Measurements from ENCODE around the gene DOLK. TPM values are rescaled to one million over a fixed set of nuclear protein-coding genes. Genes with fewer than 3 reads are reported as not detected.

Gene DOLK
- total RNA-seq, 1 experiment from 2014 or later = 16.2 TPM

DNA sequence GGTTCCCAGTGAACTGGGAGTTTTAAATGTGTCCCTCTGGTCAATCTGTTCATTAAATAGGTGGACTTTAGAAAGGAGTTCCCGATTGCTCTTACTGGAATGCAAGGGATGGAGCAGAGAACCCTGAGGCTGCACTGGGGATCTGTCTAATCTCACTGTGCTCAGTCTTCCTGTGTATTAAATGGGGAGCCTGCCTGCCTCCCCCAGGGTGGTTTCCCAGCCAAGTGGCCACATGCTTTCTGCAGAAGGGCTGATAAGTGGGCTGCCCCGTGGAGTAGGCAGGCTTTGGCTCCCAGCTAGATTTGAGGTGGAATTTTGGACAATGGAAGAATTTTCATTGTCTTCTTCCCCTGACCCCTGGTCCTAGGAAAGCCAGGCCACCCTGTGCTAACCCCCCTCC lies 40.7 kb downstream of the DOLK start:
- DNase-seq (ENCODE audit: low read depth) = no peak

DNA sequence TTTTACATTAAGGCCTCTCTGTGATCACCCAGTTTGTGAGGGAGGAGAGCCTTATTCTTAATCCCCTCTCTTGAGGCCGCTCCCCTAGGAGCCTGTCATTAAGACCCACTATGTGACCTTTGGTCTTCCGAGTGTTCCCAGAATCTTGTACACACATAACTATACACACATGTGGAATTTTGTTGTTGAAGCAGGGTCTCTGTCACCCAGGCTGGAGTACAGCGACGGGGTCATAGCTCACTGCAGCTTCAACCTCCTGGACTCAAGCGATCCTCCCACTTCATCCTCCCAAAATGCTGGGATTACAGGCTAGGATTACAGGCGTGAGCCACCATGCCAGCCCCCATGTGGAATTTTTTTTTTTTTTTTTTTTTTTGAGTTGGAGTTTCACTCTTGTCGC lies 41.4 kb downstream of the DOLK start:
- DNase-seq (ENCODE audit: low read depth) = no peak

DNA sequence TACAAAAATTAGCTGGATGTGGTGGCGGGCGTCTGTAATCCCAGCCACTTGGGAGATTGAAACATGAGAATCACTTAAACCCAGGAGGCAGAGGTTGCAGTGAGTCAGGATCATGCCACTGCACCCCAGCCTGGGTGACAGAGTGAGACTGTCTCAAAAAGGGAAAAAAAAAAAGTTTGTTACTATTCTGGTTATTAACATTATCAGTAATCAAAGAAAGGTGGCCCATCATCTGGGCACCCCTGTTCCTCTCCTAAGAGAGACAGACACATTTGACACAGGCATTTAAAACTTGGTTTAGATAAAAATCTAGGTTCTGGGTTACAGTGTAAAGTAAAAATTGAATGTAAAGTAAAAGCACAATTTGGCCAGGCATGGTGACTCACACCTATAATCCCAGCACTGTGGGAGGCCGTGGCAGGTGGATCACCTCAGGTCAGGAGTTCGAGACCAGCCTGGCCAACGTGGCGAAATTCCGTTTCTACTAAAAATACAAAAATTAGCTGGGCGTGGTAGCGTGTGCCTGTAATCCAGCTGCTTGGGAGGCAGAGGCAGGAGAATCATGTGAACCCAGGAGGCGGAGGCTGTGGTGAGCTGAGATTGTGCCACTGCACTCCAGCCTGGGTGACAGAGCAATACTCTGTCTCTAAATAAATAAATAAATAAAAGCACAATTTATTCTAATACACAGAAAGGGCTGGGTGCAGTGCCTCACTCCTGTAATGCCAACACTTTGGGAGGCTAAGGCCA lies 43.4 kb downstream of the DOLK start:
- no peak for DNase-seq (ENCODE audit: low read depth)

DNA sequence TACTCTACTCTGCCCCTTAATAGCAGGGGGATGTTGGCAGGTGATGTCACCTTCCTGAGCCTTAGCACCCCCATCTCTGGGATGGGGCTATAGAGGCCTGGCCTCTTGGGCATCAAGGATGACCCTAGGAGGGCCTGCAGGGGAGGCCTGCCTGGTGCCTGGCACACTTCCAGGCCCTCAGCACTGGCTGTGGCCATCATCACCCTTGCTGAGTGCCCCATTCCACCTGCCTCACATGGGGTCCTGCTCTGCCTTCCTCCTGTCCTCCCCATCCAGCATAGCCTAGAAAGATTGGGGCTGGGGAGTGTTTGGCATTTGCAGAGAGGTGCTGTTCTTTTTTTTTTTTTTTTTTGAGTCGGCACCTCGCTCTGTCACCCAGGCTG lies 44.3 kb downstream of the DOLK start:
- no peak for DNase-seq (ENCODE audit: low read depth)

DNA sequence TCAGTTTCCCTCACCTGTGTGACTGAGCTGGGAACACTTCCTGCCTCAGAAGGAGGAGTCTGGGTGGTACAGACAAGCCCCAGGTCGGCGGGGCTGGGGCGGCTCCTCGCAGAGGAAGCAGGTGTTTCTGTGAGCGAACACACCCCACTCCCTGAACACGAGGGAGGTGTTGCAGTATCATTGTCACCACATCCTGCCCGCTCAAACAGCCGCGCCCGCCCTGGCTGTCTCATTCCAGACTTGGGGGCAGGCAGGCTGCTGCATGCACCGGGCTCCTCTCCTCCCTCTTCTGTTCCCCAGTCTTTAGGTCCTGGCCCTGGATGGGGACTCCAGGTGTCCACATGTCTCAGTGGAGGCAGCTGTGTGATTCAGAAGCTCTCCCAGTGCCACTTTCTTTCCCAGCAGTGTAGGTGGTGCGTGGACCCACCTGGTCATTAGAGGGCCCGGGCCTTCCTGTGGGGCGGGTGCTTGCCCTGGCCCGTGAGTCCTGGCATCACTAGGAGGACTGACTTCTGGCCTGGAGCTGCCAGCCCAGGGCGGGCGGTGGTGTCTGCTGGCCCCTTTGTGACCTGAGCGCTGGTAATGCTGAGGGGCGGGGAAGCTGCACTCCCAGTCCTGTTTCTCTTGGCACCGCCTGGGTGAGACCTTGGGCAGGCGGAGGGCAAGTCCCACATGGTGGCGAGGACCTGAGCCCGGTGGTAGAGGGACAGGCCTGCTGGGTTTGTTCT lies 44.9 kb downstream of the DOLK start:
- no peak for DNase-seq (ENCODE audit: low read depth)

DNA sequence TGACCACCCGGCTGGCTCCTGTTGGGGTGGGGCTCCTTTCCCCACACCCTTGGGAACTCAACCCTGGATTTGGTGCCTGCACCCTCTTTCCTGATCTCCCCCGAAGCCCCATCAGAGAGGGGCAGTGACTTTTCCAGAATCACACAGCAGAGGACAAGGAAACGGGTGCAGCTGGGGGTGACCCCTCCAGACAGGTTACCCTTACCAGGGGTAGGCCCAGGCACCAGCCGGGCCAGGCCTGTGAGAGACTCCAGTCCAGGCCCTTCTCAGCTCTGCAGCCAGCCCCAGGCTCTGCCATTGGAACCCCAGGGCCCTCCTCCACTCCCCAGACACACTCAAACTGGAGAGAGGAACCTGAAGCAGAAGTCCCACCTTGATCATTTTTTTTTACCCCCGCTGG lies 45.6 kb downstream of the DOLK start:
- DNase-seq (ENCODE audit: low read depth) = no peak

DNA sequence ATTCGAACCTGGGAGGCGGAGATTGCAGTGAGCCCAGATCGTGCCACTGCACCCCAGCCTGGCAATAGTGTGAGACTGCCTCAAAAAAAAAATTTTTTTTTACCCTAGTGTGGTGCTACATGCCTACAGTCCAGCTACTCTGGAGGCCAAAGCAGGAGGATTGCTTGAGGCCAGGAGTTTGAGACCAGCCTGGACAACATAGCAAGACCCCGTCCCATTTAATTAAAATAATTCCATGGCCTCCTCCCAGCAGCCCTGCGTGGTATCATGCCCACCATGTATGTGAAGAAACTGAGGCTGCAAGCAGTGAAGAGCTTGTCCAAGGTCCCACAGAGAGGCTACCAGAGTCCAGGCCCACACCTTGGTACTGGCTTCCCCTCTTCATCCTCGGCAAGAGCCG lies 46.0 kb downstream of the DOLK start:
- no peak for DNase-seq (ENCODE audit: low read depth)

DNA sequence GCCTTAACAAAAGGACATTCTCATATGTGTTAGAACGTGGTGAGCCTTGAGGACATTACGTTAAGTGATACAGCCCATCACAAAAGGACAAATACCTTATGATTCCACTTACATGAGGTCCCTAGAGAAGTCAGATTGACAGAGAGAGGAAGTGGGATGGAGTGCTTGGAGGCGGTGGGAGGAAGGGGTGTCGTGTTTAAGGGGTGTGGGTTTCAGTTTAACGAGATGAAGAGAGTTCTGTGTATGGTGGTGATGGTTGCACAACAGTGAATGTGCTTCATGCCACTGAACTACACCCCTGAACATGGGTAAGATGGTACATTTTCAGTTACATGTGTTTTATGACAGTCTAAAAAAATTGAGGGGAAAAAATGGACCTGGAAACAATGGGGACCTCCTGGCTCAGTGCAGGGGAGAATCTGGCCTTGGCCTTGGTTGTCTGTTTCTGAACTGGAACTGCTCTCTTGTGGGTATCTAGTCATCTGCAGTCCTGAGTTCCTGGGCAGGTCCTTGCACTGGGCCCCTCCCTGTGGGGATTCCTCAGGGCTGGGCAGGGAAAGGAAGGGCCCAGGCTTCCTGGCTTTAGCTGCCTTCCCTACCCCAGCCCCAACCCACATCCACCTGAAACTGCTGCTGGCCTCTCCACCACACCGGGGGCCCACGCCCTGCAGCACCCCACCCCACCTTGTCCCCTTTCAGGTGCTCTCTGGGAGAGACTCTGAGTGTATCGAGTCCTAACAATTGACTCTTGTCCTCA lies 47.7 kb downstream of the DOLK start:
- no peak for DNase-seq (ENCODE audit: low read depth)

DNA sequence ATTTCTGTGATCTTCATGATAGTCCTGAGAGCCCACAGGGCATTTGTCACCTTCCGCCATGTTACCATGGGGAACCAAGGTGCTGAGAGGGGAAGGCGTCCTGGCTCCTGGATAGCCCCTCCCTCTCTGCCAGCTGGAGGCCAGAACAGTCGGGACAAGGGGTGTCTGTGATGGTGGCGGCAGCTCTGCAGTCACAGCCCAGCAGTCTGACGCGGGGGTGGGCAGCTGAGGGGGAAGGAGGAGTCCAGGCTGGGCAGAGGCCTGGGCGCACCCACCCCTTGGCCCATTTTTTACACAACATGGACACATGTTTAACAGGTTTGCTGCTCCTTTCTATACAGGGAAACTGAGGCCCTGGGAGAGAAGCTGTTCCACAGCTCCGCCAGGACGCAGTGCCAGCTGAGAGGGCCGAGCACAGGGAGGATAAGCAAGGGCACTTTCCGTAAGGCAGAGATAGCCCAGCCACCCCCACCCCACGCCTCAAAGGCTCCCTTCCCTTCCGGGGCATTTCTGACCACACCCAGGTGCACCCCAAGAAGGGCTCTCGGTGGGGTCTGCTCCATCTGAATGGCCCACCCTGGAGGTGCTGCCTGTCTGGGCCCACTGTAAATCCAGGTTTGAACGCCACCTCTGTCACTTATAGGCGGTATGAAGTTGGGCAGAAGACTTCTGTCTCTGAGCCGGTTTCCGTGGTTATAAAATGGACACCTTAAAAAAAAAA lies 48.4 kb downstream of the DOLK start:
- no peak for DNase-seq (ENCODE audit: low read depth)

DNA sequence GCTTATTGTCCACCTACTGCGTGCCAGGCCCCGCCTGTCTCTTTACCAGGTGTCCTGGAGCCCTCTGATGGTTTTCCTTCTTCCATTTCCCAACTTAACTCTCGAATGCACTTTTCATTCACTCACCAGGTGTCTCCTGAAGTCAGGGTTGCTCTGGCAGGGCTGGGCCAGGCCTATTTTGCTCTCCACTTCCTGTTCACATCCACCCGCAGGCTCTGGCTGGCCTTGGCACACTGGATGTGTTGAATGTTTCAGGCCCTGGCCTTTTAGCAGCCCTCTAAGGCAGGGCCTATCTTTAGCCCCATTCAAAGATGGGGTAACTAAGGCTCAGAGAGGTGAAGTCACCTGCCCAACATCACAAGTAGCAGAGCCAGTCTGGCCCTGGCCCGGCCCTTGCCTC lies 49.0 kb downstream of the DOLK start:
- no peak for DNase-seq (ENCODE audit: low read depth)

DNA sequence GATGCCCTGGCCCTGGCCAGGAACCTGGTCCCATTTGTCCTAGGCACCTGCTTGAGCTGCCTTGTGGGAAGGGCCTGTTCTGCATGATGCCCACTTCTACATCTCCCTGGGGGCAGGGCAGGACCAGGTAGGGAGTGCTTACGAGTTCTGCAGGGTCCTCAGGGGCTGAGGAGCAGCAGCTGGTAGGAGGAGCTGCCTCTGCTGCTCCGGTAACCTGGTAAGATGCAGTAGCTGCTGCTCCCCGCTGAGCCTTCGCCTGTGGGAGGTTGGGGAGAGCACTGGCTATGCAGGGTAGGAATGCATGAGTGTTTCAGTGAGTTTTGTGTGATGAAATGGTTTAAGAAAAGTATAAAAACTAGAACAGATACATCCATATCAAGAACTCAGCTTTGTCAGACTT lies 51.8 kb downstream of the DOLK start:
- DNase-seq (ENCODE audit: low read depth) = no peak

Other genes with a start within 250 kb of the DOLK start
- 6.1 and 6.6 TPM in 2 replicates for gene PKN3, start 245.1 kb downstream of the DOLK start, total RNA-seq (2014; rRNA removed; shearing (Covaris generic))
- 68.1 and 69.2 TPM in 2 replicates for gene ZDHHC12, start 223.5 kb downstream of the DOLK start, total RNA-seq (2014; rRNA removed; shearing (Covaris generic))
- gene ZER1, start 175.7 kb downstream of the DOLK start, total RNA-seq (2014; rRNA removed; shearing (Covaris generic)) = 13.7 and 15.4 TPM in 2 replicates
- 6.4 and 8.7 TPM in 2 replicates for gene TBC1D13, start 160.3 kb downstream of the DOLK start, total RNA-seq (2014; rRNA removed; shearing (Covaris generic))
- 21.8 and 22.9 TPM in 2 replicates for gene ENDOG, start 129.1 kb downstream of the DOLK start, total RNA-seq (2014; rRNA removed; shearing (Covaris generic))
- gene SPOUT1, start 117.8 kb downstream of the DOLK start, total RNA-seq (2014; rRNA removed; shearing (Covaris generic)) = 17.1 and 20.4 TPM in 2 replicates
- gene KYAT1, start 65.7 kb downstream of the DOLK start, total RNA-seq (2014; rRNA removed; shearing (Covaris generic)) = 8.0 and 9.6 TPM in 2 replicates
- gene LRRC8A, start 65.5 kb downstream of the DOLK start, total RNA-seq (2014; rRNA removed; shearing (Covaris generic)) = 13.9 and 14.1 TPM in 2 replicates
- 1.7 and 1.8 TPM in 2 replicates for gene PHYHD1, start 26.6 kb downstream of the DOLK start, total RNA-seq (2014; rRNA removed; shearing (Covaris generic))
- gene NUP188, start 96 bp upstream of the DOLK start, total RNA-seq (2014; rRNA removed; shearing (Covaris generic)) = 28.9 and 33.4 TPM in 2 replicates
- gene SH3GLB2, start 80.7 kb upstream of the DOLK start, total RNA-seq (2014; rRNA removed; shearing (Covaris generic)) = 25.2 and 28.2 TPM in 2 replicates
- 13.7 and 15.6 TPM in 2 replicates for gene MIGA2, start 89.0 kb upstream of the DOLK start, total RNA-seq (2014; rRNA removed; shearing (Covaris generic))
- gene DOLPP1, start 133.5 kb upstream of the DOLK start, total RNA-seq (2014; rRNA removed; shearing (Covaris generic)) = 11.6 and 12.4 TPM in 2 replicates
- gene CRAT, start 163.2 kb upstream of the DOLK start, total RNA-seq (2014; rRNA removed; shearing (Covaris generic)) = 28.7 and 29.9 TPM in 2 replicates
- 75.8 and 86.1 TPM in 2 replicates for gene PTPA, start 163.8 kb upstream of the DOLK start, total RNA-seq (2014; rRNA removed; shearing (Covaris generic))
- 11.2 and 21.2 TPM in 2 replicates for gene IER5L, start 230.7 kb upstream of the DOLK start, total RNA-seq (2014; rRNA removed; shearing (Covaris generic))

Data from RPMI7951 (cell line).